Sigmoid colon (tissue), 7 donors: ENCODE measurements around the gene MINDY4. TPM values are rescaled to one million over a fixed set of nuclear protein-coding genes. Genes with fewer than 3 reads are reported as not detected.

ENCODE experiments used
- DNase-seq: peaks from one replicate; pipeline ENCODE4 v3.0.0-alpha.2; 2019
- H3K27ac ChIP-seq, 4 donors: fragments of 200-600 bp; sonication (generic); one replicate each; pipeline ENCODE4 v1.5.1; 2016 to 2019; ENCODE audit warnings: mild to moderate bottlenecking in 1 of 4
- H3K27me3 ChIP-seq, 3 donors: fragments of 200-600 bp; sonication (generic); one replicate each; pipeline ENCODE4 v1.5.1; 2019; ENCODE audit warnings: mild to moderate bottlenecking in 1 of 3
- H3K36me3 ChIP-seq, 4 donors: fragments of 200-600 bp; sonication (generic); one replicate each; pipeline ENCODE4 v1.5.1; 2016 to 2019
- H3K4me1 ChIP-seq, 4 donors: fragments of 200-600 bp; sonication (generic); one replicate each; pipeline ENCODE4 v1.5.1; 2017 to 2019
- H3K4me3 ChIP-seq, 4 donors: fragments of 200-600 bp; sonication (generic); one replicate each; pipeline ENCODE4 v1.5.1; 2017 to 2019; ENCODE audit warnings: mild to moderate bottlenecking in 2 of 4, moderate library complexity in 1 of 4
- H3K9me3 ChIP-seq, 4 donors: fragments of 200-600 bp in 3 of 4; sonication (generic) in 3 of 4; one replicate each; pipeline versions ENCODE4 v1.5.1 to v1.6.1; 2013 to 2019
- EP300 ChIP-seq, 4 donors: sonication (generic); formaldehyde crosslinking; IDR thresholded peaks; one replicate each; pipeline ENCODE4 v1.6.1; 2017; ENCODE audit warnings: antibody characterized with exemption in 4 of 4
- POLR2A ChIP-seq, 2 donors: fragments of 450-650 bp; IDR thresholded peaks; one replicate each; pipeline ENCODE4 v1.6.1; 2016; ENCODE audit warnings: antibody characterized with exemption in 2 of 2, mild to moderate bottlenecking in 2 of 2, moderate library complexity in 2 of 2
- POLR2AphosphoS5 ChIP-seq, 4 donors: sonication (generic); formaldehyde crosslinking; IDR thresholded peaks; one replicate each; pipeline ENCODE4 v1.6.1; 2017; ENCODE audit warnings: antibody characterized with exemption in 4 of 4
- WGBS, 2 donors: extraction: QIAGEN DNeasy Blood & Tissue Kit; methylation state at CpG; one replicate each; pipeline ENCODE4 v1.1.7; 2013; 5-methylcytosine and 5-hydroxymethylcytosine counted together
- intact Hi-C: fragments of 100-400 bp; cut with DNase I; formaldehyde crosslinking; loops from one replicate; pipeline ENCODE4 v1.15.1; 2023
- polyA plus RNA-seq, 3 donors: library from polyadenylated mRNA; stranded (reverse); fragments of 200-250 nt; gene quantifications; one replicate each; pipeline ENCODE4 v1.2.3, GENCODE V29; 2013
- total RNA-seq, 4 donors: library from RNA; depleted of rRNA; stranded (reverse); fragments of >200 nt; gene quantifications; one replicate each; pipeline ENCODE4 v1.1.0, GENCODE V29; 2016
- TF ChIP-seq, protein P1 (sequence below), 4 experiments: fragments of 450-650 bp in 3 of 4; fragments of 200-600 bp in 1 of 4; IDR thresholded peaks; one replicate each; pipeline ENCODE4 v1.5.1; 2016 to 2019; ENCODE audit warnings: antibody characterized with exemption in 4 of 4, mild to moderate bottlenecking in 3 of 4, moderate library complexity in 2 of 4
- donor health status: healthy with polysubstance abuse.
- donor health status: Bipolar disorder and iron deficiency.
- donor health status: healthy.

MINDY4 gene
- total and polyA plus RNA-seq, 7 donors, result 1.2 to 26.3 (median 9.4) TPM

DNA sequence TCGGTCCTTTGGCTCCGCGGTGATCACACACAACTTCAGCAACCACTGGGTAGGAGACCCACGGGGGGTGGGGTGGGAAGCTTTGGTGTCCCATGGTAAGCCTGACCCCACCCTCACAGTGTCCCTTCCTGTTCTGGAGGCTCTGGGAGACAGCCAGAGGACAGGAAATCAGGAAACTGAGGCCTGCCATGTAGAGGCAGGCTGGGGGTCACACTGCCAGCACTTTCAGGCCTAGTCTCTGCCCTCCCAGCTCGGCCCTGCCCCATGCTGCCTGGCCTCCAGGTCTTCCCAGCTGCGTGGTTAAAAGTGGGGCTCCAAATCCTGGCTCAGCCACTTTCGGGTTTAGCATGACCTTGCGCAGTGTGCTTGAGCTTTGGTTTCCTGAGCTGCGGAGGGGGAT is 151.4 kb downstream of the MINDY4 start:
- Histone ChIP-seq H3K27ac (peak overlapping the region in 2 of 4 donors; percentile 82 to 90), H3K36me3 (peaks cover 12 to 50% (median 30%) of the 10 kb centered on the region in 4 donors)
- 91 to 94% methylated on average over 9 of the region's 9 CpGs for WGBS, 2 donors

DNA sequence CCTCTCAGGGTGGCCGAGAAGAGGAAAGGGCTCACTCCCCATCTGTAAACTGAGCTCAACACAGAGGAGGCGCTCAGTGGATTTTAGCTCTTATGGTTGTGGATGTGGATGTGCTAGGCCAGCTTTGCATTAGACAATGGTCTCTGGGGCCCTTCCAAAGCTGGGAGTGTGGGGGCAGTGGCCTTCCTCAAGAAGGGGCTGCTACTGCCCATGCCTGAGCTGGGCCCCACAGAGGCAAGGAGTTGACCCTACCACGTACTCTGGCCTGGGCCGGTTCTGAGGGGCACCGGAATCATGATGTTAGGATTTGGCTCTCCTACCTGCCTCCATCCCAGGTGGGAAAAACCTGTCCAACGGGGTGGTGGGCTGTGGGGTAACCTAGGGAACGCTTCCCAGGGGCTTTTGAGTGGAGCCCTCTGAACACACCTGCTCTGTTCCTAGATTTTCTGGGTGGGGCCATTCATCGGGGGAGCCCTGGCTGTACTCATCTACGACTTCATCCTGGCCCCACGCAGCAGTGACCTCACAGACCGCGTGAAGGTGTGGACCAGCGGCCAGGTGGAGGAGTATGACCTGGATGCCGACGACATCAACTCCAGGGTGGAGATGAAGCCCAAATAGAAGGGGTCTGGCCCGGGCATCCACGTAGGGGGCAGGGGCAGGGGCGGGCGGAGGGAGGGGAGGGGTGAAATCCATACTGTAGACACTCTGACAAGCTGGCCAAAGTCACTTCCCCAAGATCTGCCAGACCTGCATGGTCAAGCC is 152.0 kb downstream of the MINDY4 start:
- Histone ChIP-seq H3K4me3 (no peak overlapping the region), H3K27me3 (no peaks in the 10 kb centered on the region), H3K9me3 (no peaks in the 10 kb centered on the region), H3K27ac (peak overlapping the region in 1 of 4 donors; percentile 90), H3K4me1 (peaks cover 0 to 40% (median 29%) of the 10 kb centered on the region in 4 donors), H3K36me3 (peaks cover 12 to 50% (median 30%) of the 10 kb centered on the region in 4 donors)
- intact Hi-C loops, result no loop called here
- DNase-seq, result peak; percentile 54
- TF ChIP-seq, protein P1, sequence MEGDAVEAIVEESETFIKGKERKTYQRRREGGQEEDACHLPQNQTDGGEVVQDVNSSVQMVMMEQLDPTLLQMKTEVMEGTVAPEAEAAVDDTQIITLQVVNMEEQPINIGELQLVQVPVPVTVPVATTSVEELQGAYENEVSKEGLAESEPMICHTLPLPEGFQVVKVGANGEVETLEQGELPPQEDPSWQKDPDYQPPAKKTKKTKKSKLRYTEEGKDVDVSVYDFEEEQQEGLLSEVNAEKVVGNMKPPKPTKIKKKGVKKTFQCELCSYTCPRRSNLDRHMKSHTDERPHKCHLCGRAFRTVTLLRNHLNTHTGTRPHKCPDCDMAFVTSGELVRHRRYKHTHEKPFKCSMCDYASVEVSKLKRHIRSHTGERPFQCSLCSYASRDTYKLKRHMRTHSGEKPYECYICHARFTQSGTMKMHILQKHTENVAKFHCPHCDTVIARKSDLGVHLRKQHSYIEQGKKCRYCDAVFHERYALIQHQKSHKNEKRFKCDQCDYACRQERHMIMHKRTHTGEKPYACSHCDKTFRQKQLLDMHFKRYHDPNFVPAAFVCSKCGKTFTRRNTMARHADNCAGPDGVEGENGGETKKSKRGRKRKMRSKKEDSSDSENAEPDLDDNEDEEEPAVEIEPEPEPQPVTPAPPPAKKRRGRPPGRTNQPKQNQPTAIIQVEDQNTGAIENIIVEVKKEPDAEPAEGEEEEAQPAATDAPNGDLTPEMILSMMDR (IDR thresholded peaks at IDR 0.05), result no peak
- TF ChIP-seq EP300 (IDR thresholded peaks at IDR 0.05), result no peak
- no peak for TF ChIP-seq POLR2AphosphoS5 (IDR thresholded peaks at IDR 0.05)
- TF ChIP-seq POLR2A (IDR thresholded peaks at IDR 0.05), result no peak
- WGBS, 2 donors, result 90 to 95% methylated on average over 19 of the region's 19 CpGs

More for the DNA sequence above, 151.4 kb downstream of the MINDY4 start:
- H3K9me3 ChIP-seq, result no peaks in the 10 kb centered on the region
- no peaks in the 10 kb centered on the region for H3K27me3 ChIP-seq
- TF ChIP-seq EP300 (IDR thresholded peaks at IDR 0.05) (no peak), POLR2A (IDR thresholded peaks at IDR 0.05) (no peak)
- peak; percentile 57 for DNase-seq
- no peak overlapping the region for H3K4me3 ChIP-seq
- H3K4me1 ChIP-seq, result peaks cover 0 to 40% (median 30%) of the 10 kb centered on the region in 4 donors
- intact Hi-C loops, result no loop called here

DNA sequence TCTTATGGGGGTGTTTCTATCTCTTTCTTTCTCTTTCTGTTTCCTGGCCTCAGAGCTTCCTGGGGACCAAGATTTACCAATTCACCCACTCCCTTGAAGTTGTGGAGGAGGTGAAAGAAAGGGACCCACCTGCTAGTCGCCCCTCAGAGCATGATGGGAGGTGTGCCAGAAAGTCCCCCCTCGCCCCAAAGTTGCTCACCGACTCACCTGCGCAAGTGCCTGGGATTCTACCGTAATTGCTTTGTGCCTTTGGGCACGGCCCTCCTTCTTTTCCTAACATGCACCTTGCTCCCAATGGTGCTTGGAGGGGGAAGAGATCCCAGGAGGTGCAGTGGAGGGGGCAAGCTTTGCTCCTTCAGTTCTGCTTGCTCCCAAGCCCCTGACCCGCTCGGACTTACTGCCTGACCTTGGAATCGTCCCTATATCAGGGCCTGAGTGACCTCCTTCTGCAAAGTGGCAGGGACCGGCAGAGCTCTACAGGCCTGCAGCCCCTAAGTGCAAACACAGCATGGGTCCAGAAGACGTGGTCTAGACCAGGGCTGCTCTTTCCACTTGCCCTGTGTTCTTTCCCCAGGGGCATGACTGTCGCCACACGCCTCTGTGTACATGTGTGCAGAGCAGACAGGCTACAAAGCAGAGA is 152.7 kb downstream of the MINDY4 start:
- Histone ChIP-seq H3K27me3 (no peaks in the 10 kb centered on the region), H3K4me3 (no peak overlapping the region), H3K4me1 (peaks cover 0 to 33% (median 26%) of the 10 kb centered on the region in 4 donors), H3K27ac (no peak overlapping the region), H3K36me3 (peaks cover 12 to 50% (median 30%) of the 10 kb centered on the region in 4 donors), H3K9me3 (no peaks in the 10 kb centered on the region)
- DNase-seq, result peak; percentile 49
- intact Hi-C loops, result no loop called here
- no peak for TF ChIP-seq EP300 (IDR thresholded peaks at IDR 0.05)
- TF ChIP-seq POLR2A (IDR thresholded peaks at IDR 0.05), result no peak
- TF ChIP-seq, protein P1 (IDR thresholded peaks at IDR 0.05), result no peak
- TF ChIP-seq POLR2AphosphoS5 (IDR thresholded peaks at IDR 0.05), result no peak
- 88 to 92% methylated on average over 13 of the region's 13 CpGs for WGBS, 2 donors

DNA sequence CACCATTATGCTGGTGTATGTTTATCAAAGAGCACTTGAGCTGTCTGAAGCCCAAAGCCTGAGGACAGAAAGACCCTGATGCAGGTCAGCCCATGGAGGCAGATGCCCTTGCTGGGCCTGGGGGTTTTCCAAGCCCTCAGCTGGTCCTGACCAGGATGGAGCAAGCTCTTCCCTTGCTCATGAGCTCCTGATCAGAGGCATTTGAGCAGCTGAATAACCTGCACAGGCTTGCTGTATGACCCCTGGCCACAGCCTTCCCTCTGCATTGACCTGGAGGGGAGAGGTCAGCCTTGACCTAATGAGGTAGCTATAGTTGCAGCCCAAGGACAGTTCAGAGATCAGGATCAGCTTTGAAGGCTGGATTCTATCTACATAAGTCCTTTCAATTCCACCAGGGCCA is 153.4 kb downstream of the MINDY4 start:
- intact Hi-C loops, result no loop called here
- Histone ChIP-seq H3K36me3 (peaks cover 12 to 50% (median 30%) of the 10 kb centered on the region in 4 donors), H3K9me3 (no peaks in the 10 kb centered on the region), H3K27ac (no peak overlapping the region), H3K4me3 (no peak overlapping the region), H3K4me1 (peaks cover 0 to 26% (median 25%) of the 10 kb centered on the region in 4 donors), H3K27me3 (no peaks in the 10 kb centered on the region)
- no peak for DNase-seq
- TF ChIP-seq POLR2A (IDR thresholded peaks at IDR 0.05), result no peak
- TF ChIP-seq EP300 (IDR thresholded peaks at IDR 0.05), result no peak
- no peak for TF ChIP-seq POLR2AphosphoS5 (IDR thresholded peaks at IDR 0.05)
- TF ChIP-seq, protein P1 (IDR thresholded peaks at IDR 0.05), result no peak

DNA sequence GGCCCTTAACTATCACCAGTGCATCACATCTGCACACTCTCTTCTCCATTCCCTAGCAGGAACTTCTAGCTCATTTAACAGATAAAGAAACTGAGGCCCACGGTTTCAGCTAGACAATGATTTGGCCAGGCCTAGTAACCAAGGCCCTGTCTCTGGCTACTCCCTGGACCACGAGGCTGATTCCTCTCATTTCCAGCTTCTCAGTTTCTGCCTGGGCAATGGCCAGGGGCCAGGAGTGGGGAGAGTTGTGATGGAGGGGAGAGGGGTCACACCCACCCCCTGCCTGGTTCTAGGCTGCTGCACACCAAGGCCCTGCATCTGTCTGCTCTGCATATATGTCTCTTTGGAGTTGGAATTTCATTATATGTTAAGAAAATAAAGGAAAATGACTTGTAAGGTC is 153.9 kb downstream of the MINDY4 start:
- intact Hi-C loops, result no loop called here
- Histone ChIP-seq H3K9me3 (no peaks in the 10 kb centered on the region), H3K27ac (no peak overlapping the region), H3K27me3 (no peaks in the 10 kb centered on the region), H3K36me3 (peaks cover 12 to 50% (median 30%) of the 10 kb centered on the region in 4 donors), H3K4me3 (no peak overlapping the region), H3K4me1 (peaks cover 0 to 24% (median 23%) of the 10 kb centered on the region in 4 donors)
- WGBS, 2 donors, result 68 to 76% methylated on average over 2 of the region's 2 CpGs
- TF ChIP-seq POLR2AphosphoS5 (IDR thresholded peaks at IDR 0.05), result no peak
- no peak for TF ChIP-seq POLR2A (IDR thresholded peaks at IDR 0.05)
- TF ChIP-seq EP300 (IDR thresholded peaks at IDR 0.05), result no peak
- TF ChIP-seq, protein P1 (IDR thresholded peaks at IDR 0.05), result no peak
- no peak for DNase-seq
